Measurements from ENCODE around the gene FGF11.

DNA sequence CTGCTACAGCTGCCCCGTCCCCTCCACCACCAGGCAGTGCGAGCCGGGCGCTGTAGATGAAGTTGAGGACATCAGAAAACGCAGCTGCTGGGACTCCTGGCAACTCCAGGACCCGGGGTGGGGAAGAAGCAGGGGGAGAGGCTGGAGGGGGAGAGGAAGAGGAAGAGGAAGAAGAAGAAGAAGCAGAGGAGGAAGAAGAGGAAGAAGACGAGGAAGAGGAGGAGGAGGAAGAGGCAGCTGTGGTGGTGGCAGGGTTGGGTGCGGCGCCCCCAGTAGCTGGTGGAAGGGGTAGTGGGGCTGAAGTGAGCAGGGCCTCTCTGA is 27.0 kb downstream of the FGF11 start:
- TF ChIP-seq RAD21 (IDR thresholded peaks at IDR 0.05; ENCODE audit: low read length) = no peak
- no peak for TF ChIP-seq JUND (IDR thresholded peaks at IDR 0.05)
- TF ChIP-seq, protein P1, sequence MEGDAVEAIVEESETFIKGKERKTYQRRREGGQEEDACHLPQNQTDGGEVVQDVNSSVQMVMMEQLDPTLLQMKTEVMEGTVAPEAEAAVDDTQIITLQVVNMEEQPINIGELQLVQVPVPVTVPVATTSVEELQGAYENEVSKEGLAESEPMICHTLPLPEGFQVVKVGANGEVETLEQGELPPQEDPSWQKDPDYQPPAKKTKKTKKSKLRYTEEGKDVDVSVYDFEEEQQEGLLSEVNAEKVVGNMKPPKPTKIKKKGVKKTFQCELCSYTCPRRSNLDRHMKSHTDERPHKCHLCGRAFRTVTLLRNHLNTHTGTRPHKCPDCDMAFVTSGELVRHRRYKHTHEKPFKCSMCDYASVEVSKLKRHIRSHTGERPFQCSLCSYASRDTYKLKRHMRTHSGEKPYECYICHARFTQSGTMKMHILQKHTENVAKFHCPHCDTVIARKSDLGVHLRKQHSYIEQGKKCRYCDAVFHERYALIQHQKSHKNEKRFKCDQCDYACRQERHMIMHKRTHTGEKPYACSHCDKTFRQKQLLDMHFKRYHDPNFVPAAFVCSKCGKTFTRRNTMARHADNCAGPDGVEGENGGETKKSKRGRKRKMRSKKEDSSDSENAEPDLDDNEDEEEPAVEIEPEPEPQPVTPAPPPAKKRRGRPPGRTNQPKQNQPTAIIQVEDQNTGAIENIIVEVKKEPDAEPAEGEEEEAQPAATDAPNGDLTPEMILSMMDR (IDR thresholded peaks at IDR 0.05) = no peak
- TF ChIP-seq USF2 (IDR thresholded peaks at IDR 0.05; ENCODE audit: borderline replicate concordance, low read depth, low read length) = no peak
- TF ChIP-seq, protein P2, sequence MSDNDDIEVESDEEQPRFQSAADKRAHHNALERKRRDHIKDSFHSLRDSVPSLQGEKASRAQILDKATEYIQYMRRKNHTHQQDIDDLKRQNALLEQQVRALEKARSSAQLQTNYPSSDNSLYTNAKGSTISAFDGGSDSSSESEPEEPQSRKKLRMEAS (IDR thresholded peaks at IDR 0.05; ENCODE audit: low read depth) = no peak
- TF ChIP-seq MXI1 (IDR thresholded peaks at IDR 0.05; ENCODE audit: low read depth, low read length) = no peak
- no peak for TF ChIP-seq SIN3A (IDR thresholded peaks at IDR 0.05; ENCODE audit: borderline replicate concordance, low read depth, low read length)
- TF ChIP-seq POLR2AphosphoS5 (IDR thresholded peaks at IDR 0.05; ENCODE audit: low read depth, low read length) = no peak
- no peak for TF ChIP-seq REST (IDR thresholded peaks at IDR 0.05; ENCODE audit: low read depth, low read length)
- TF ChIP-seq TAF1 (IDR thresholded peaks at IDR 0.05; ENCODE audit: borderline replicate concordance, low read depth, low read length) = no peak
- TF ChIP-seq SMC3 (IDR thresholded peaks at IDR 0.05; ENCODE audit: low read depth, low read length) = no peak
- TF ChIP-seq EP300 (IDR thresholded peaks at IDR 0.05; ENCODE audit: borderline replicate concordance in 1 of 2, low read depth in 1 of 2, low read length in 1 of 2) = no peak
- TF ChIP-seq, protein P3, sequence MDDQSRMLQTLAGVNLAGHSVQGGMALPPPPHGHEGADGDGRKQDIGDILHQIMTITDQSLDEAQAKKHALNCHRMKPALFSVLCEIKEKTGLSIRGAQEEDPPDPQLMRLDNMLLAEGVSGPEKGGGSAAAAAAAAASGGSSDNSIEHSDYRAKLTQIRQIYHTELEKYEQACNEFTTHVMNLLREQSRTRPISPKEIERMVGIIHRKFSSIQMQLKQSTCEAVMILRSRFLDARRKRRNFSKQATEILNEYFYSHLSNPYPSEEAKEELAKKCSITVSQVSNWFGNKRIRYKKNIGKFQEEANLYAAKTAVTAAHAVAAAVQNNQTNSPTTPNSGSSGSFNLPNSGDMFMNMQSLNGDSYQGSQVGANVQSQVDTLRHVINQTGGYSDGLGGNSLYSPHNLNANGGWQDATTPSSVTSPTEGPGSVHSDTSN (IDR thresholded peaks at IDR 0.05) = no peak

Measured in SK-N-SH (cell line).